NOMO-1 treated with dmso at 0.1 percent for 144 hours (cell line): ENCODE measurements around the gene ERAL1.
A peak's percentile ranks its signal among the peaks of the same experiment; 100 is the strongest.
"Not testable (repeated sequence)": the region's sequence is repeated elsewhere in the genome, so short reads cannot be mapped to it uniquely, and the experiment has no call there.

Source experiments
- DNase-seq: peaks from one replicate; lab custom pipeline; 2025; ENCODE audit not compliant: unreplicated experiment; lab: John Stamatoyannopoulos, UW

ERAL1 gene

DNA sequence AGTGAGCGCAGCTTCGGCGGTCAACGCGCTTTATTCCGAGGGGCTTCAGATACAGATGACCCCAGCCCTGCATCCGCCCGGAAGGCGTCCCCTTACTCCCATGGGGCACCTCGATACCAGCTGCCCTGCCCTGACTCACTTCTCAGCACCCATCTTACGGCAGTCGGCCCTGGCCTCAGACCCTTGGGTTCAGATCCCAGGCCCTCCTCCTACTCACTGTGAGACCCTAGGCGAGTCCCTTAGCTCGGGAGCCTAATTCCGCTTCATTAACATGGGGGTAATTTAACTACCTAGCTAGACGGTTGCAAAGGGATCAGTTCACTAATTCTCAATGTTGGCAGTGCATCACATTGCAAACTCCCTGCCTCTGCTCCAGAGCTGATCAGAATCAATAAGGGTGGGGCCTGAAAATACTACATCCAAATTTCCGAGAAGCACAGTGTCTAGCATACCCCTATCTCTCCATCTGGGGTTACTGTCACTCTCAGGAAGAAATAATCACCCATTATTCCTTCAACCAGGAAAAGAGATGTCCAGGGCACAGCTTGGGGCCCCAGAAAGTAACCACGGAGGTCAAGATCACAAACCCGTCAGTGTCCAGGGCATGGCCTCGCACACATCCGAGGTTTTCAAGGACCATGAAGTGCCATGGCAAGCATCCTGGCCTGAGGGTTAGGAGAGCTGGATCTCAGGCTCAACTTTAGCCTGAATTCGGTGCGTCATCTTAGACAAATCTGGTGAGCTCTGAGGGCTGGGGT is 43.1 kb downstream of the ERAL1 start:
- no peak for DNase-seq

DNA sequence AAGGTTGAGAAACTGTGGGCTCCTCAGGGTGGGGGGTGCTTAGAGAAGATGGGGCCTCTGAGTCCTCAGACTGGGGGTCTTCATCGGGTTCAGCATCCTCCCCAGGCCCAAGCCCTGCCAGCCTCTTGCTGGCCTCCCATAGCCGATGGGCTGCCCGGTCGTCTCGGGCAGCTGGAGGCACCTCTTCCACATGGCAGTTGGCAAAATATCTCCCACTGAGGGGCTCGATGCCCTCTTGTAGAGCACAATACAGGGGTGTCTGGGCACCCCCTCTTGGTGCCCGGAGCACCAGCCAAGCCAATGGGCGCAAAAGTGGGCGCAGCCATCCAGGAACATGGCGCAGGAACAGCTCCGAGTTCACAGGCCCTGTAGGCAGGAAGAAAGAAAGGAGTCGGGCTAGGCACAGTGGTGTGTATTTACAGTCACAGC is 43.7 kb downstream of the ERAL1 start:
- no peak for DNase-seq

DNA sequence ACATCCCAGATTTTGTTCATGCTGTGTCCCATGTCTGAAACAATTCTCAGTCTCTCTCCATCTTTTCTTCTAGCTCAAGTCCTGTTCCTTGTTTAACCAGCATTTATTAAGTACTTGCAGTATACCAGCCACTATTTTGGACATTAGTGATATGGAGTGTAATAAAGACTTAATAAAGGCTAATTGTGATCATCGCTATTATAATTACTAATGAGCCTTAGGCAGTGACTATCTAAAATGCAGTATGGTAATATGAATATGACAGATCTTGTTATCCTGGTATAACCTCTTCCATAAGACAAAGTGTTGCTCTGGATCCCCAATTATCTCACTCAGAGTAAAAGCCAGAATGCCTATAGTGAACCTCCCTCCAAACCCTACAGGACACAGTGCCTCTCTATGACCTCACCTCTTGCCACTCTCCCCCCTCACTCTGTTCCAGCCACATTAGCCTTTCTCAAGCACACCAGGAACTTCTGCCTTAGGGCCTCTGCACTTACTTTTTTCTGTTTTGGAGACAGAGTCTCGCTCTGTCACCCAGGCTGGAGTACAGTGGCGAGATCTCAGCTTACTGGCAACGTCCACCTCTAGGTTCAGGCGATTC is 44.5 kb downstream of the ERAL1 start:
- DNase-seq: no peak

- no peak for DNase-seq
Observed at GRCh38 chr17:28900986-28901726, 46.3 kb downstream of the ERAL1 start.

GRCh38 chr17:28901866-28902818 is 47.3 kb downstream of the ERAL1 start:
- peak; percentile 50 for DNase-seq

DNA sequence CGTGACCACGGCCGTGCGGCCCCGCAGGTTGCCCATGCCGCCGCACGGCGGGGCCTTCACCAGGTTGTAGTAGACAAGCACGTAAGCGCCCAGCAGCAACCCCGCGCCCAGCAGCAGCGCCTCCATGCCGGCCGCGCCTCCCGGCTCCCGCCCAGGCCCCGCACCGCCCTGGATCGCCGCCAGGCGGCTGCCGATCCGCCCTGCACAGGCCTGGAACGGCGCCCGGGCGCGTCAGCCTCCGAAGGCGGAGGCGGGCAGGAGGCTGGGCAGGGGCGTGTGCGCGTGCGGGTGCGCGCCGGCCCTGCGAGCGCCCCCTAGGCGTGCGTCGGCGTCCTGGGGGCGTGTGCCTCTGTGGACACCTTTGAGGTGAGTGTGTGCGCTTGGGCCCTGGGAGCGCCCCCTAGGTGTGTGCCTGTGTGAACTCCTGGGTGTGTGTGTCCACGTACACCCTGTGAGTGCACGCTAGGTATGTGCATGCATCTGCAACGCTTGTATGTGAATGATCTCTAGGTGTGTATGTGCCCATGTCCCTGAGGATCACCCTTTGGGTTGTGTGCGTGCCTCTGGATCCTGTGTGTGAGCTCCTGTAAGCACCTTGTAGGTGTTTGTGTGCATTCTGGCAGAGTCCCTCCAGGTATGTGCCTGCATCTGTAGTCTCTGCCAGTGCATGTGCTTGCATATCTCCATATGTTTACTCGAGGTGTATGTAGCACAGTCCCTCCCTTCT is 48.2 kb downstream of the ERAL1 start, which contains the start of gene DHRS13:
Gene DHRS13, minus strand, starts transcription at position 261 of the 727 bp plus-strand sequence. Its CDS starts 135 bp downstream, at position 126.
- peak; percentile 94 for DNase-seq

GRCh38 chr17:28903546-28903841 is 48.7 kb downstream of the ERAL1 start:
- DNase-seq: not testable (repeated sequence)

DNA sequence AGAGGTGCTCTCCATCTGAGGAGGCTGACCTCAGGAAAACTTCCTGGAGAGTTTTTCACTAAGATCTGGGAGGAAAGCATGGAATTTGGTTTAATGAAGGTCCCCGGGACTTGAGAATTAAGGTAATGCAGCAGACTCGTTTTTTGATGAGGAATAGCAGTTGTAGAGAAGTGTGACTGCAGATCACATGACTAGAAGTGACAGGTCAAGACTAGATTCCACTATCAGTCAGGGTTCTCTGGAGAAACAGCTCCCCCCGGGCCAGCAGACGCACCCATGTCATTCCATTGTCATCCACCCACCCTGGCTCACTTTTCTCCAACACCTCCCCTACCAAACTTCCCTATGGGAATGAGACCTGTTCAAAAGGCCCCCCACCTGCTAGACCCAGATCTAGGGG is 50.0 kb downstream of the ERAL1 start:
- DNase-seq: no peak

GRCh38 chr17:28906276-28906675 is 51.5 kb downstream of the ERAL1 start:
- no peak for DNase-seq

DNA sequence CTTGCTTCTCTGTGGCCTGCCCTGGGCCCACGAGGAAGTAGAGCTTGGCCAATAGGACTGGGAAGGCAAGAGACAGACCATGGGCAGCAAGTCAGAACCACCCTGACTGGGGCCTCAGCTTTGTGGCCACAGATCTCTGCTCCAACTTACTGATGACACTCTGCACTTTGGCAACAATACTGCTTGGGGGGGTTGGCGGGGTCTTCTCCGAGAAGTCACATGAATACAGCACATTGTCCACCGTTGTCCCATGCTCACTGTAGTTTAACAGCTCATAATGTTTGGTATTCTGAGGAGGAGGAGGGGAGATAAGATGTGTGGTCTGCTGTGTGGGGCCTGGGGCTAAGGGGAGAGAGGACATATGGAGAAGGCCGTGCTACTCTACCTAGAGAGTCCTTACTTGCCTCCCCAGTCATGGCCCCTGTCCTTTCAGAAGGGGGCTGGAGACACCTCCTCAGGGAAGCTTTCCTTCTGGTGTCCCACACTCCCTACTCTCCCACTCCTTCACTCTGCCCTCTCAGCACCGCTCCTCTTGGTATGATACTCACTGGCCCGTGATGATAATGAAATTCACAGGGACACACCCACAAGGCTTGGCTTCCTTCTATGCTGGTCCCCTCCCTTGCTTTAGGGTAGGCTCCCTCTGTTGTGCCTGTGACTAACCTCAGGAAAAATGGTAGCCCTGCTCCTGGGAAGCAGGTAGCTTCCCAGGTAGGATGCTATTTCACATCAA is 52.1 kb downstream of the ERAL1 start:
- no peak for DNase-seq

GRCh38 chr17:28907709-28908475 is 53.1 kb downstream of the ERAL1 start:
- DNase-seq: no peak

- DNase-seq: no peak
Observed at GRCh38 chr17:28908640-28909167, 53.9 kb downstream of the ERAL1 start.

DNA sequence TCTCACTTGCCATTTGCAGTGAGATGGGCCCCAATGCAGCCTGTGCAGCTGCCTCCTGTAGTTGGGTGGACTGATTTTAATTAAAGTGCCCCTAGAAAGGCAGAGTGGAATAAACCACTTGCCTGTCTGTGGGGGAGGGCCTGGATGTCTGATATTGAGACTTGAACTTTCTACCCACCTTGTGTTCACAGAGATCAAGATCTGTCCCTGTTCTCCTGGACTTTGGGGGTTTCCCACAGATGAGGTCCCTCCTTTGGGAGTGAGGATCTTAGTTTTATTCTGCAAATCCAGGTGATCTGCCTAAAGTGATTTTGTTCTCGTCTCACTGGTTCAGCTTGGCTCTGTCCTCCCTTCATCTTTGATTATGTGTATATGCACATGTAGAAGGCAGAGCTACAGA is 55.7 kb downstream of the ERAL1 start:
- DNase-seq: no peak
